ENCODE data around the gene PDZD2.

PDZD2 gene

DNA sequence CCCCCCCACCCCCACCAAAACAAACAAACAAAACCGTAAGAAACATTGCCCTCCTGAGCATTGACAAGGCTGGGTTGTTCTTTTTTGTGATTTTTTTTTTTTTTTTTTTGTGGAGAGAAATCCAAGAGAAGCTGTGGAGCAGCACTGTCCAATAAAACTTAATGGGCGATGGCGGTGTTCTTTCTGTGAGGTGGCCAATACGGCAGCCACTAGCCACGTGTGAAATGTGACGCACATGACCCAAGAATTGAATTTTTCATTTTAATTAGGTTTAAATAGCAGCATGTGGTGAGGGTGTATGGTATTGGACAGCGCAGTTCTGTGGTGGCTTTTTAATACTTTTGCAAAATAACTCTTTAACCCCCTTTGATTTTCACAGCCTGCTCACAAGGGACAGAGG is 251.1 kb downstream of the PDZD2 start:
- no peak for DNase-seq

DNA sequence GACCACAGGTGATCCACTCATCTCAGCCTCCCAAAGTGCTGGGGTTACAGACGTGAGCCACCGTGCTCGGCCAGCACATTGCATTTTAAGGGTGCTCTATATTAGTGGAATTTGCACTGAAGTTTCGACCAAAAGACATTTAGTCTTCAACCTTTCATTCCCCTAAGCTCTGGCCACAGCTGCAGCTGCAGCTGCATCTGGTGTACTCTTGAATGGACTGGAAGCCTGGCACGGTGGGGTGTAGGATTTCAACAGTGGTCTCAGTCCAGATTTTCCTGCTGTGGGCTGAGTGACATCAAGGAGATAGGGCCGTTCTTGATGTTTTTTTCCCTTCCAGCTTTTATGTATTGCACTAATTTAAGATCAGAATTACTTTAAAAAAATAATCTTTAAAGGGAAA is 255.2 kb downstream of the PDZD2 start:
- DNase-seq = no peak

DNA sequence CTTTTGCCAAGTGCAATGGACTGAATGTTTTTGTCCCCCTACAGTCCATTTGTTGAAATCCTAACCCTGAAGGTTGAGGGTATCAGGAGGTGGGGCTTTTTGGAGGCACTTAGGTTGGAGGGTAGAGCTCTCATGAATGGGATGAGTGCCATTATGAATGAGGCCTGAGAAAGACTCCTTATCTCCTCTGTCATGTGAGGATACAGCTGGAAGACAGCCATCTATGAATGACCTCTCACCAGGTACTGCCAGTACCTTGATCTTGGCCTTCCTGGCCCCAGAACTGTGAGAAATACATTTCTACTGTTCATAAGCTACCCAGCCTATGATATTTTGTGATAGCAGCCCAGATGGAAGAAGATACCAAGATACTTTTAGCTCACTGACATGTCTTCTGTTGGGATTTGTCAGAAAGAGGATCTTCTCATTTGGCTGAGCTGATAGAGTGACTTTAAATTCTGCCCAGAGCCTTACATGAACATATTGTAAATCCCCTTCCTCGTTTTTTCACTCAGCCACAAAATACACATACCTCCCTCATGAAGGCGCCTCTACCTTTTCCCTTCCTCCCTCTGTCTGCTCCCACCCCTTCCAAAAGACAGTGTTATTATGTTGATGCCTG is 256.4 kb downstream of the PDZD2 start:
- no peak for DNase-seq

DNA sequence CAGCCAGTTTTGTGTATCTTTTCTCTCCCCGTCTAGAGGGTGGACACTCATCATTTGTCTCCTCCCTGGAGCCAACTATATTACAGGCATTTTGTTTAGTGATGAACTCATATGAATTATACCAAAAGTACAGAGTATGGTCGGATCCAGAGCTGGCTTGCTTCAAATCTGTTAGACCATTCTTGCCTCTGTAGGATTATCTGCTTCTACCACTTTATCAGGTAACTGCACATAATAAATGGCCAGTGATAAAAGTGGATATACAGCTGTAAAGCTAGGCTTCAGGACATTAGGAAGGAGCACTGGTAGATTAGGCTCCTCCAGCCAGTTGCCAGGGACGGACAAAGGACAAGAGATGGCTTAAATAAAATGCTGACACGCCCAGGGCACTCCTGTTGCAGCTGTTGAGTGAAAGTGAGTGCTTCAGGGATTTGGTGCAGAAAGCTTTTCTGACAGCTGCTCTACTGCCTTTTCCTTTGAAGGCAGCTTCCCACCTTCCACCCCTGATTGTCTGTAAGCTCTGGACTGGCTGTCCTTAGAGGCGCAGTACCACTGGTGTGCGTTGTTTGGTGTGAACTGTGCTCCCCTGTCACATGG is 259.2 kb downstream of the PDZD2 start:
- DNase-seq = no peak

DNA sequence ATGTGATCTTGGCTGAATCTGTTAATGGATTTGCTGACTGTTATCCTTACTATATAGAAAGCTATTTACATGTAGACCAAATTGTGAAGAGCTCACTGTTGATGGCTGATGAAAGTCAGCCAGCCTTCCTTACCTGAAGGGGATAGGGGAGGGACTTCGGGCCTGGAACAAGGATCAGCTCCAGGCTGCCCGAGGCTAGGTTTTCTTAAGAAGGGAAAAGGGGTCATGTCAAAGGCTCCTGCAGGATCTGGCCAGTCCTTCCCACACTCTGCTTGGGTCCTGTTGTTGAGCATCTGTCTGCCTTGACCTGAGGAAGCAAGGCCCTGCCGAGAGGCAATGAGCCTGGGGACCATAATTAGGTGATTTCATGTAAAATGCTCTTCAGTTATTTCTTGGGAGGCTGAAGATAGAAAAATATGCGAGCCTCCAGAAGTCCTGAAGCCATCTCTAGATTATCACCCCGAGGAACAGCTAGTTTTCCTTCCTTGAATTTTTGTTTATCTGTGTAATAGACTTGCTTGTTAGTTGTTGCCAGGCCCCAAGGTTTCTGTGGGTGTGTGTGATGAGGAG is 261.4 kb downstream of the PDZD2 start:
- DNase-seq = no peak

DNA sequence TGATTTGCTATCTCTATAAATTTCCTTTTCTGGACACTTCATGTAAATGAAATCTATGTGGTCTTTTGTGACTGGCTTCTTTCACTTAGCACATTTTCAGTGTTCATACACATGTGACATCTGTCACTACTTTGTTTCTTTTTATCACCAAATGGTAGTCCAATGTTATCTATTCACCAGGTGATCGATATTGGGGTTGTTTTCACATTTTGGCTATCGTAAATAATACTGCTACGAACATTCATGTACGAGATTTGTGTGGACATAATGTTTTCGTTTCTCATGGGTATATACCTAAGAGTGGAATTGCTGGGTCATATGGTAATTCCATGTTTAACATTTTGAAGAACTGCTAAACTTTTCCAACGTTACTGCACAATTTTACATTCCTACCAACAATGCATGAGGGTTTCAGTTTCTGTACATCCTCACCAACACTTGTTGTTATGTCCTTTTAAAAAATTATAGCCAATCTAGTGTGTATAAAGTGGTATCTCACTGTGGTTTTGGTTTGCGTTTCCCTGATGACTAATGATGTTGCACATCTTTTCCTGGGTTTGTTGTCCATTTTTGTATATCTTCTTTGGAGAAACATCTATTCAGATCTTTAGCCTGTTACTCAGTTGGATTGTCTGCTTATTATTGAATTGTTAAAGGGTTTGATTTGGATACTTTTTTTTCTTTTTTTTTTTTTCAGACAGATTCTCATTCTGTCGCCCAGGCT is 263.0 kb downstream of the PDZD2 start:
- no peak for DNase-seq

DNA sequence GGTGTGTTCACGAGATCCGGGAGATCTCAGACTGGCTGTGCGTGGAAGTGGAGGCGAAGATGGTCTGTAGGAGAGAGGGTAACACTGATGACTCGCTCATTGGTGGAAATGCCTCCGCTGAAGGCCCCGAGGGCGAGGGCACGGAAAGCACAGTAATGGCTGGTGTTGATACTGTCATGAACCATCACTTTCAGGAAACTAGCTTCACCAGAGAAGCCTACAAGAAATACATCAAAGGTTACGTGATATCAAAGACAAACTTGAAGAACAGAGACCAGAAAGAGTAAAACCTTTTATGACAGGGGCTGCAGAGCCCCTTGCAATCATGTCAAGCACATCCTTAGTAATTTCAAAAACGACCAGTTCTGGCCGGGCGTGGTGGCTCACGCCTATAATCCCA is 269.5 kb downstream of the PDZD2 start:
- no peak for DNase-seq

DNA sequence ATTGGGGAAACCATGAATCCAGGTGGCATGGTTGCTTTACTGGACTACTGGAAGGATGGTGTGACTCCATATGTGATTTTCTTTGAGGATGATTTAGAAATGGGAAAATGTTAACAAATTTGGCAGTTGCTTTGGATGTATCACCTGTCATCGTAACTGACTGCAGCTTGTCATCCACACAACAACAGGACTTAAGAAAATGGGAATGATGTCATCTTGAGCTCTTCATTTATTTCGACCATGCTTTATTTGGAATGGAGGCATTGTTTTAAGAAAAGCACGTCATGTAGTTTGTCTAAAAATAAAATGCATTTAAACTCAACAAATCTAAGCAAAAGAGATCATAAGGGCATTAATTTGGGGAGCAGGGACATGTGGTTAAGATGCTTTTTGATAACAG is 270.1 kb downstream of the PDZD2 start:
- DNase-seq = no peak

DNA sequence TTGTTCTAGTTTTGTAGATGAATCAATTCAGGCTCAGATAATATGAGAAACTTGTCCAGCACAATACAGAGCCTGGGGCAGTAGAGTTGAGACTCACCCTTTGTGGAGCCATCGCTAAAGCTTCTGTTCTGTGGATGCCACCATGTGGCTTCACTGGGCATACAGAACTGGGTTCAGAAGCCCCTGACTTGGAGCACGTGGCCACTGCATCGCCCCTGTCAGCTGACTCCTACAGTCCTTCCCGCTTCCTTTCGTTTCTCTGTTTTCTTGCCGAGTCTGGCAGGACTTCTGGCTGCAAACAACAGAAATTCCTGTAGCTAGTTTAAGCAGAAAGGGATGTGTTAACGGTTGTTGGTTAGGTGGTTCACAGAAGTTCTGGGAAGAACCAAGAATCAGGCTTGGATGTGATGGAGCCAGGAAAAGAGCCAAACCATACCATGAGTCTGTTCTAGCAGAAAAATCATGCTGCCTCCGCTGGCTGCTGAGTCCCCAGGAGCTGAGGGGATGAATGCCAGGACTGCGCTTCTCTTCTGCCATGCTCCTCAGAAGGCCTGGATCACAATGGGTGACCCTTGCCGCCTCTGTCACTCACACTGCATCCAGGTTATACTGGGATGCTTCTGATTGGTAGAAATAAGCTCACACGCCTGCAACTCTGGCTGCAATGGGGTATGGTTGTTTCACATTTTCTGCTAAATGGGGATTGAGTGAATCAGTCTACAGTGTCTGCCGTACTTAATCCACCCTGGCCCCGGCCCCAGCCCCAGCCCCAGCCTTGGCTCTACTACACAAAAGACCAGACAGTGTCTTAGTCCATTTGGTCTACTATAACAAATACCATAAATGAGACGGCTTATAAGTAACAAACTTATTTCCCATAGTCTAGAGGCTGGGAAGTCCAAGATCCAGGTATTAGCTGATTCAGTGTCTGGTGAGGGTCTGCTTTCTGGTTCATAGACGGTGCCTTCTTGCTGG is 272.6 kb downstream of the PDZD2 start:
- DNase-seq = no peak

DNA sequence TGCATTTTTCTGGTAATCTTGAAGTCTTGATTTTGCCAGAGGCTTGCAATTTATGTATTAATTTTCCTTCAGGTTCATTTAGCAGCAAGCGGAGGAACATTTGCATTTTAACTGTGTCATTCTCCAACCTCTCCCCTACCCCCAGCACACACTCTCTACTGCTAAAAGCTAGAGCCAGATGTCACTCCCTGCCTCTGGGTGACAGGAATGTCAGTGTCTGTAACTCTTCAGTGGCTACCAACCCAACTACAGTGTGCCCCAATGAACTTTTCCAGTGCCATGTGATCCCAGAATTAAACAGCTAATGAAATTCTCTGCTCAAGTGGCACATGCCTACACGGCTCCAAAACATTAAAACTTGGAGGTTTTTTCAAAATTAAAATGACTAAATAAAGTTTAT is 274.9 kb downstream of the PDZD2 start:
- no peak for DNase-seq

DNA sequence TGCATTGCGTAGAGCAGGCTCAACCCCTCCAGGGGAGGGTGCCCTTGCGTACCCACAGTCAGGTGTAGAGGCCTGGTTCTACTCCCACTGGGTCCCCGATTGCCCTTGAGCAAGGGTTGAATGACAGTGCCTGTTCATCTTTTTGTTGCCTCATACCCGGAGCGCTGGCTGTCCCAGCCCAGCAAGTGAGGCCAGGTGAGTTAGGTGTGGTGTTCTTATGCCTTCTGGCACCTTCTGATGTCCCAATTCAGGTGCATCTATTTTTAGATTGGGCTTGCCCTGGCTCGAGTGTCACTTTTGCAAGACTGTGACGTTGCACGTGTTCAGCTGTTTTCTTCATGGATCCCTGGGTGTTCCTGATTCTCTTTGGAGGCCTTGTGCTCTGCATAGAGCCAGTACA is 277.4 kb downstream of the PDZD2 start:
- DNase-seq = no peak

DNA sequence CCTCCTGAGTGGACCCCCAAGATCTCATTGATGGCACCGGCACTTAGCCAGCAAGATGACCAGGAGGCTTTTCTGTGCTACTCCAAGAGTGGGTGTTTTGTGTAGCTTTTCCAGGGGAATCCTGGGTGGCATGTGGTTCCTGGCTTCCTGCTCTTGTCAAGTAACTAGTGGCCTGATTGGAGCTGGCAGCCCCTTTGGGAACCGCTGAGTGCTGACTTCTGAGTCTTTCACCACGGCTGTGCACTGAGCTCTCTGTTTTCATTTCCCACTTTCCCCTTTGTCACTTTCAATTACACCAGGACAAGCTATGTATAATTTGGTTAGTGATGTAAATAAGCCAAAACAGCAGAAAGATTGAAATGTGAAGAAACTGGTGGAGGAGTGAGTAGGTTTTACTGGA is 279.8 kb downstream of the PDZD2 start:
- no peak for DNase-seq

DNA sequence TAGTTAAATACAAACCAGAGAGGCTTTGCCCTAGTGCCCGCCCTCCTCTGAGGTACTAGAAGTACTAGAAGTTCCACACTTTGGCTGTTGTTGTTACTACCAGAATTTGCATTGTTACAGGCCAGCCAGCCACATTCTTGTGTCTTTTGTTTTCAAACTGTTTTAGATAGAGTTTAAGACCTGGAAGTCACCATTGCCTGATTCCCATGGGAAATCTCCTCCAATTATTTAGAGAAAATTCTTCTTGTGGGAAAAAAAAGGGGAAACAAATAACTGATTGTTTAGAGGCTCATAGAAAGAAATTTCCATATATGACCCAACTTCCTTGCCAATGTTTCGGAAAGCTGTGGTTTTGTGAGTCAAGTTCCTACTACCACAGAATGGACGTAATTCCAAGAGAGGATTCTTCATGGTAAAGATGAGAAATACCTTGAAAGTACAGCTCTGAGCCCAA is 282.9 kb downstream of the PDZD2 start:
- no peak for DNase-seq

DNA sequence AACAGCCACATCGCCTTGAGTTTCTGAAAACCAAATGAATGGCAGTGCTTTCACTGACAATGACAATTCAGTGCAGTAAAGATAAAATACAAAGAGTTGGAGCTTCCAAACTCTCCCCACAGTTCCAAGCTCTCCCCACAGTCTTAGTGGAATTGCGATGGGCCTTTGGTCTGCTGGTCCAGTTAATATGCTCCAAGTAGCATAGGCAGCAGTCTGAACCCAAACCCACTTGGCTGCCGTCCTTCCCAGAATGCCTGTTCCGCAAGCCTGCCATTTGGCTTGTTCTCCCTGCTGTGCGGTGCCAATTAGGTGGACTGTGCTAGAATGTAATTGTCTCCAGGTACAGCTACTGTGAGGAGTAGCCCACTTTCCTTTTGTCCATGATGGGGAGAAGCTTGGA is 285.1 kb downstream of the PDZD2 start:
- DNase-seq = no peak

DNA sequence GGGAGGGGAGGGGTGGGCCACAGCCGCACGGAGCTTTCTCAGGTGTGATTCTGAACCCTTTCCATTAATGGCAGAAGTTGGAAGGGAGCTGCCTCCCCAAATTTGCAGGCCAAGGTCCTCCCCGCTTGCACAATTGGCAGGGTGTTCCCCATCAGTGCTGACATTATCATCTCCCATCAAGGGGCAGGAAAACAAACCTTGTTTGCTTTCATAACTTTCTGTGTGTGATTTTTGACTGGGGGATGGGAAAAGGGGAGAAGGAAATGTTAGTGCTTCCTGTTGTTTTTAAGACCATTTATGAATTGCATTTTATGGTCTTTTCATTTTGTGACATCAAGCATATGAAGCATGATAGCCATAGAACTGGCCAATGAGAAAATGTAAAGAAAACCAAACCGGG is 292.9 kb downstream of the PDZD2 start:
- no peak for DNase-seq

DNA sequence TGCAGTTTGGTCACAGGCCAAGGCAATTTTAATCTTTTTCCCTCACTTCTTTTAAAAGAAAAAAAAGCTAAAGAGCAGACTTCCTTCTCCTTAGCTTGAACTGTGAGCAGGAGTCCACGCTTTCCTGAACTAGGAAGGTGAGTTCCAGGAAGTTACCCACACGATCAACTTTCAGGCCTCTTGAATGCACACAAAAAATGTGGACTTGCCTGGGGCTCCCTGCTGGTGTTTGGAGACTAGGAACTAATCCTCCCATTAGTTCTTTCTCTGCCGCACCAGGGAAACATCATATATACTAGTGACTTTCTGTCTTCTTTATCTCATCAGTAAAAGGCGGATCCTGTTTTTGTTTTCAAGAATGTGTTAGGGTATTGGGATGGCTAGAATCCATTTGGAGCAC is 295.2 kb downstream of the PDZD2 start:
- DNase-seq = no peak

DNA sequence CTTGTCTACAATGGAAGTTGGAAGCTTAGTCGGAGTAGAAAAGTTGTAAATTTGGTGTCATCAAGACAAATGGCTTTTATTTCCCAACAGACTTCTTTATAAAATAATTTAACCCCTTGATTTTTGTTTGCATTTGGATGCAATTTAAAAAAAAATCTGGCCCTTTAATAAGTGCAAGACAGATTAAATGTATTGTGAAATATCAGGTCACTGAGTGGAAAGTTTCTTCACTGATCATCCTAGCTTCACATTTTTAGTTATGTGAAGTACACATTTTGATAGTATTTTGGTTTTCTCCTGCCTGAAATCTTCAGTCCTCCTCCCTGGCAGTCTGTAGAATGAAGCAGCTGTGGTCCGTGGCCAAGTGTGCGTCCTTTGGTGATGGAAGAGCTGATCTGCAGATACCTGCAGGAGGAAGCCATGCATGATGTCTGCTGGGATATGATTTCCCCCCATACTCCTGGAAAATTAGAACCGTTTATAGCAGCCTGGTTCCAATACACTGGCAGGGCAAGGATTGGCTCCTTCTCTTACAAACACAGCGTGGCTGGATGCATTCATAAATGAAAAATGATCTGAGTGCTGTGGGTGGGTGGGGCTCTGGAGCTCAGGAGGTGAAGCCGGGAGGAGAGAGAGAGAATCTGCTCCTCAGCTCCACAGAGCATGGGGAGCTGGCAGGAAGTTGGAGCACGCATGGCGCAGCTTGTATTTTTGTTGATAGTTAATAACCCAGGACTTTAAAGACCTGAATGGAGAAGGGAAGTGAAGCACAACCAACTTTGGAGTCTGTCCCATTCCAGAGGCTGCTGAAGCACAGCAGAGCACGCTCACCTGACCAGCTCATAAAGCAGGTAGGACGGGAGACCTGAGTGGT is 296.8 kb downstream of the PDZD2 start:
- DNase-seq = no peak

DNA sequence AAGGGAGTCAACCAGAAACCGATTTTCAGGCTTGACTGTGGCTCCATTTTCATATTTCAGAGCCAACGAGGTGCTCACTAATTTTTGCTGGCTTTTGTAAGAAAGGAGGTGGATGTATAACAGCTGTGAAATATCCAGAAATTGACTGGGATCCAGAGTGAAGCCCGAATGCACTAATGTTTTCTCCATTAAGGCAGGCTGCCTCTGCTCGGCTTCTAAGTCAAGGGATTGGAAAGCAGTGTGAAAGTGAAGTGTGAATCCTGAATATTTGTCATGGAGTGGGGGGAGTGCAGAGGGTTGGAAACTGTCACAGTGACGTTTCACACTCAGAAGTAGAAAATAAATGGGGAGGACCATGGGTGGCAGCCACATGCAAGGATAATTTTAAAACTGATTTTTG is 297.8 kb downstream of the PDZD2 start:
- DNase-seq = no peak

DNA sequence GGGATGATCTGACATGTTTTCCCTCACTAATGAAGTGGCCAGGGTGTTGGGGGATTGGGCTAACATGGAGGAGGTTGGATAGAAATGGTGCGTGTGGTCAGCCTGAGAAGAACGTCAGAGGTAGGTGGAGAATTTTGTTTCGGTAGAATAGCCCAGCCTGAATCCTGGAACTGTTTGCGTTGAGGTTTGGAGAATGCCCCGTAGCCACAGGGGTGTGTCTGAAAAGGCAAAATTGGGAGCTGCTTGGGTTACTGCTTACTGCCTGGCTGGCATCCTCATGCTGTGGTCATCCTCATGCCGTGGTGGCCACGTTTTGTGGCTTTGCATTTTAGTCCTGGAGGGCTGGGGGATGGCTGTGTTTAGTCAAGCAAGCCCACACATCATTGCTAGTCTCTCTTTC is 298.3 kb downstream of the PDZD2 start:
- no peak for DNase-seq

DNA sequence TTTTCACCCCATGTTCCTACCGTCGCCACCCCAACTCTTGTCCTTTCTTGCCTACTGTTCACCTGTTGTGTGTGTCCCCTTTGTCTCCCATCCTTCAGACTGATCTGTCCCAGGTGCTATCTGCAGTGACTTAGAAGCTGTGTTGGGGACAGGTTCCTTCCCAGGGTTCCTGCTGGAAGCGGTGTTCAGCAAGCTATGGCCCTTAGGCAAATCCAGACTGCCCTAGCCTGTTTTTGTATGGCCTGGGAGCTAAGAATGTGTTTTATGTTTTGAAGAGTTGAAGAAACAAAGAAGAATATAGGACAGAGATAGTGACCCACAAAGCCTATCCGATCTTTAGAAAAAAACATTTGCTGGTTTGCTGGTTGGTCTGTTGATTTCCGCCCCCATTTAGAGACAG is 298.8 kb downstream of the PDZD2 start:
- DNase-seq = no peak

DNA sequence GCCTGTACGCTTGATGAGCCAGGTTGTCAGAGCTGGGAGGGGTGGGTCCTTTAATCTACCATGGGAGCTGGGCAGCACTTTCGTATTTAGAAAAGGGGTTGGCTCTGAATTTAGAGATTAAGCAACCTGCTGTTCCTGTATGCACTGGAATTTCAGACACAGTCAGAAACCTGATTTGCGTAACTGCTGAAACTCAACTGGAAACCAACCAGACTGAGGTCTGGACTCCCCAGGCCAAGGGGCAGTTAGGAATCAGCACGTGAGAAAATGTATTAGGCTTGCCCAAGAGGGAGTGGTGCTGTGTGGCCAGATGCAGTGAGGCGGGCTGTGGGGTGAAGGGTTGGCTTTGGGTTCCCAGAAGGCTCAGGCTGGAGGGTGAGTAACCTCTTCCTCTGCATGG is 300.2 kb downstream of the PDZD2 start:
- DNase-seq = peak; percentile 19

DNA sequence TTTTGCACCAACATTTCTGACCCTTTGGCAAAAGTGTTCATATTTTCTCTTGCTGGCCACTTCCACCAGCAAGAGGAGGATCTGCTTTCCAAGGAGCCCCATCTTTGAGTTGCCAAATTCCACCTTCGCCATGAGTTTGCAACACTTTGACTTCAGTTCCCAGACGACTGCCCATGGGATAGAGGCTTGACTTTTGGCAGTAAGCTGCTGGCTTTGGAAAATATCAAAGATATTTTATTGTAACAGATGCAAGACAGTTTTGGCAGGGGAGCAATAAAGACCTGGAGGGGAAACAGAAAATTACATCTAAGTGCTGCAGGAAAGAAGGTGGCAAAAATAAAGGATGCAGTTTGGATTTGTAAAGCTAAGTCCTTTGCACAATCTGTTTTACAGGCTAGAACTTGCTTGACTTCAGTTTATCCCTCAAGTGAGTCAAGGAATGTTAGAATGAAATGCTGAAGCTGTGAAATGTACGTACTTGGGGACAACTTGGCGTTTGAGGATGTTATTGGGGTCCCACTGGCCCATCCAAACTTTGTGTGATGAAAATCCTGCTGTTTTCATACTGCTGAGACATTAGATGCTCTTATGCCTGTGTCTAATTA is 302.3 kb downstream of the PDZD2 start:
- DNase-seq = no peak

Data from CD4-positive, alpha-beta T cell treated with Interleukin-15 for 1 hour (primary cell).